ENCODE data around the gene CLCN3.

GRCh38 chr4:169770416-169770815 is 150.0 kb downstream of the CLCN3 start:
- no peak for TF ChIP-seq CEBPB (IDR thresholded peaks at IDR 0.05; ENCODE audit: borderline replicate concordance in 1 of 2, low read depth in 2 of 2, low read length in 2 of 2)
- TF ChIP-seq GABPA (IDR thresholded peaks at IDR 0.05; ENCODE audit: low read depth): no peak
- TF ChIP-seq TCF7 (IDR thresholded peaks at IDR 0.05; ENCODE audit: borderline replicate concordance): no peak
- no peak for TF ChIP-seq RFX5 (IDR thresholded peaks at IDR 0.05; ENCODE audit: low read depth, low read length)
- no peak for TF ChIP-seq ZBTB11 (CRISPR knock-in tag; IDR thresholded peaks at IDR 0.05)
- no peak for TF ChIP-seq MEF2B (IDR thresholded peaks at IDR 0.05; ENCODE audit: partially characterized antibody, poor library complexity, severe bottlenecking)
- no peak for TF ChIP-seq TAF1 (IDR thresholded peaks at IDR 0.05; ENCODE audit: borderline replicate concordance, low read depth, low read length)
- TF ChIP-seq CTCF (IDR thresholded peaks at IDR 0.05 in 2 of 3, conservative IDR thresholded peaks at IDR 0.05 in 1 of 3; ENCODE audit: control insufficient read depth in 2 of 3, extremely low read depth in 1 of 3, insufficient read depth in 1 of 3, low read depth in 3 of 3, low read length in 3 of 3): no peak
- no peak for TF ChIP-seq SRF (IDR thresholded peaks at IDR 0.05; ENCODE audit: low read depth in 2 of 2, low read length in 2 of 2)
- TF ChIP-seq POLR2AphosphoS5 (IDR thresholded peaks at IDR 0.05; ENCODE audit: low read length): no peak
- TF ChIP-seq SP1 (IDR thresholded peaks at IDR 0.05; ENCODE audit: low read depth, low read length): no peak
- no peak for TF ChIP-seq KDM1A (IDR thresholded peaks at IDR 0.05; ENCODE audit: borderline replicate concordance)
